Hypothalamus (tissue), 51 donors: ENCODE results near the gene ZBTB5.
"Not testable (repeated sequence)": the region's sequence is repeated elsewhere in the genome, so short reads cannot be mapped to it uniquely, and the experiment has no call there.

Experiments used
- DNase-seq, 51 donors: peaks; one replicate each; lab custom pipeline; 2025; lab: John Stamatoyannopoulos, UW

Gene ZBTB5

GRCh38 chr9:37410354-37410861, 54.8 kb downstream of the ZBTB5 start:
- no peak for DNase-seq

GRCh38 chr9:37408933-37409710, 56.1 kb downstream of the ZBTB5 start:
- no peak for DNase-seq

GRCh38 chr9:37407468-37407867, 57.8 kb downstream of the ZBTB5 start:
- DNase-seq, result no peak

GRCh38 chr9:37406603-37407401, 58.4 kb downstream of the ZBTB5 start:
- no peak for DNase-seq

- no peak for DNase-seq
Measured at GRCh38 chr9:37405764-37406380, 59.4 kb downstream of the ZBTB5 start.

- no peak for DNase-seq
Measured at GRCh38 chr9:37405350-37405749, 59.9 kb downstream of the ZBTB5 start.

GRCh38 chr9:37404590-37404989, 60.7 kb downstream of the ZBTB5 start:
- DNase-seq, result no peak

- DNase-seq, result no peak
Measured at GRCh38 chr9:37399336-37399735, 65.9 kb downstream of the ZBTB5 start.

GRCh38 chr9:37398464-37399025, 66.7 kb downstream of the ZBTB5 start:
- DNase-seq, result no peak

GRCh38 chr9:37397948-37398347, 67.3 kb downstream of the ZBTB5 start:
- DNase-seq, result not testable (repeated sequence)

GRCh38 chr9:37395663-37396062, 69.6 kb downstream of the ZBTB5 start:
- no peak for DNase-seq

GRCh38 chr9:37395229-37395628, 70.0 kb downstream of the ZBTB5 start:
- DNase-seq, result no peak

GRCh38 chr9:37392272-37392671, 73.0 kb downstream of the ZBTB5 start:
- DNase-seq, result no peak

- no peak for DNase-seq
Measured at GRCh38 chr9:37390759-37391158, 74.5 kb downstream of the ZBTB5 start.
